ENCODE results near the gene LCMT1. TPM values are rescaled to one million over a fixed set of nuclear protein-coding genes. Genes with fewer than 3 reads are reported as not detected.

The LCMT1 gene
- total and polyA plus RNA-seq, 9 of the 15 experiments (the other 6 are each of a cell fraction or from before 2014, with no cell fraction given): 20.0 to 42.8 (median 32.3) TPM

- TF ChIP-seq SIX5 (IDR thresholded peaks at IDR 0.05; ENCODE audit: borderline replicate concordance in 1 of 2, insufficient read depth in 1 of 2, low read depth in 1 of 2, low read length in 2 of 2) (peak; percentile 28 to 59; a peak in 3 of 4 replicates), SMC3 (conservative IDR thresholded peaks at IDR 0.05; ENCODE audit: insufficient read depth, low read depth, low read length) (no peak), ZNF79 (CRISPR knock-in tag; IDR thresholded peaks at IDR 0.05; ENCODE audit: low read depth) (no peak), KDM4B (IDR thresholded peaks at IDR 0.05; ENCODE audit: borderline replicate concordance in 2 of 2, low read depth in 1 of 2) (no peak), CUX1 (CRISPR knock-in tag; IDR thresholded peaks at IDR 0.05) (no peak), SP1 (CRISPR knock-in tag; IDR thresholded peaks at IDR 0.05) (peak; percentile 77), ZNF280B (CRISPR knock-in tag; IDR thresholded peaks at IDR 0.05) (no peak), KHSRP (IDR thresholded peaks at IDR 0.05) (no peak), DMBX1 (CRISPR knock-in tag; IDR thresholded peaks at IDR 0.05; ENCODE audit: borderline replicate concordance) (no peak), ZNF316 (IDR thresholded peaks at IDR 0.05) (no peak), BMI1 (IDR thresholded peaks at IDR 0.05; ENCODE audit: low read length) (no peak), ARID3B (CRISPR knock-in tag; IDR thresholded peaks at IDR 0.05; ENCODE audit: borderline replicate concordance) (no peak), KDM5B (IDR thresholded peaks at IDR 0.05; ENCODE audit: insufficient replicate concordance, low read depth, low read length) (peak; percentile 79), MTA3 (IDR thresholded peaks at IDR 0.05; ENCODE audit: borderline replicate concordance) (no peak; the same call in 1 of the 2 replicates), TFAP4 (CRISPR knock-in tag; IDR thresholded peaks at IDR 0.05; ENCODE audit: borderline replicate concordance) (peak; percentile 99), MECOM (CRISPR knock-in tag; IDR thresholded peaks at IDR 0.05) (no peak), ZNF184 (CRISPR knock-in tag; IDR thresholded peaks at IDR 0.05) (no peak)
Measured at GRCh38 chr16:25111403-25112166, at the start of gene LCMT1 (continued).

Data from K562 (cell line).